ENCODE measurements around the gene CLEC9A. TPM values are rescaled to one million over a fixed set of nuclear protein-coding genes. Genes with fewer than 3 reads are reported as not detected.

Gene CLEC9A
- under 1 TPM in 1 of 2 donors, not detected in 1; 0.47 TPM for total RNA-seq

GRCh38 chr12:10030446-10030845 is at the start of gene CLEC9A:
TSS of gene CLEC9A (plus strand) at chr12:10030682. CDS start at chr12:10052688, 22,006 bp downstream.
- no peaks in the 10 kb centered on the region for H3K36me3 ChIP-seq
- H3K9me3 ChIP-seq = no peaks in the 10 kb centered on the region
- no peak within 1 kb of the TSS for H3K4me3 ChIP-seq
- H3K4me1 ChIP-seq = no peaks in the 10 kb centered on the region
- H3K27me3 ChIP-seq = no peaks in the 10 kb centered on the region
- no peak for TF ChIP-seq CTCF (IDR thresholded peaks at IDR 0.05)
- no peak within 1 kb of the TSS for H3K9ac ChIP-seq (ENCODE audit: low read depth in 2 of 2, low read length in 2 of 2)
- H3K27ac ChIP-seq = no peak within 1 kb of the TSS
- no peak for DNase-seq
- intact Hi-C loops (cut with DNase I) = no loop called here

GRCh38 chr12:9991876-9992275 is 38.6 kb upstream of the CLEC9A start:
- DNase-seq = no peak
- no peaks in the 10 kb centered on the region for H3K27me3 ChIP-seq
- H3K4me3 ChIP-seq = no peak overlapping the region
- no peaks in the 10 kb centered on the region for H3K4me1 ChIP-seq
- no peak overlapping the region for H3K9ac ChIP-seq (ENCODE audit: low read depth in 2 of 2, low read length in 2 of 2)
- no peaks in the 10 kb centered on the region for H3K9me3 ChIP-seq
- no peaks in the 10 kb centered on the region for H3K36me3 ChIP-seq
- no peak overlapping the region for H3K27ac ChIP-seq
- intact Hi-C loops (cut with DNase I) = no loop called here
- TF ChIP-seq CTCF (IDR thresholded peaks at IDR 0.05) = no peak

GRCh38 chr12:9992296-9992695 is 38.2 kb upstream of the CLEC9A start:
- Histone ChIP-seq H3K9ac (ENCODE audit: low read depth in 2 of 2, low read length in 2 of 2) (no peak overlapping the region), H3K27me3 (no peaks in the 10 kb centered on the region), H3K9me3 (no peaks in the 10 kb centered on the region), H3K36me3 (no peaks in the 10 kb centered on the region), H3K4me3 (no peak overlapping the region), H3K27ac (no peak overlapping the region), H3K4me1 (no peaks in the 10 kb centered on the region)
- TF ChIP-seq CTCF (IDR thresholded peaks at IDR 0.05) = no peak
- intact Hi-C loops (cut with DNase I) = no loop called here
- no peak for DNase-seq

- no peak for TF ChIP-seq CTCF (IDR thresholded peaks at IDR 0.05)
- intact Hi-C loops (cut with DNase I) = no loop called here
- no peak within 1 kb of the TSS for H3K4me3 ChIP-seq
These were observed 31.5 kb upstream of the CLEC9A start, which contains the start of gene CLEC1B for GRCh38 chr12:9999016-9999415. TSS of gene CLEC1B (minus strand) at chr12:9999121. CDS start at chr12:9999100, 21 bp downstream.

GRCh38 chr12:10001171-10001776 is 29.2 kb upstream of the CLEC9A start:
- Histone ChIP-seq H3K4me1 (no peaks in the 10 kb centered on the region), H3K4me3 (no peak overlapping the region), H3K36me3 (no peaks in the 10 kb centered on the region), H3K27me3 (no peaks in the 10 kb centered on the region), H3K27ac (no peak overlapping the region), H3K9ac (ENCODE audit: low read depth in 2 of 2, low read length in 2 of 2) (no peak overlapping the region), H3K9me3 (no peaks in the 10 kb centered on the region)
- DNase-seq = no peak
- intact Hi-C loops (cut with DNase I) = no loop called here
- no peak for TF ChIP-seq CTCF (IDR thresholded peaks at IDR 0.05)

More at GRCh38 chr12:9999016-9999415, 31.5 kb upstream of the CLEC9A start, which contains the start of gene CLEC1B:
- Histone ChIP-seq H3K27me3 (no peaks in the 10 kb centered on the region), H3K9ac (ENCODE audit: low read depth in 2 of 2, low read length in 2 of 2) (no peak within 1 kb of the TSS), H3K27ac (no peak within 1 kb of the TSS), H3K36me3 (no peaks in the 10 kb centered on the region), H3K9me3 (no peaks in the 10 kb centered on the region), H3K4me1 (no peaks in the 10 kb centered on the region)
- DNase-seq = no peak

All from colonic mucosa (tissue), 4 donors.